Peyer's patch (tissue), 4 donors: ENCODE results near the gene RGS5.

Experiments used
- POLR2A ChIP-seq, 2 donors: fragments of 450-650 bp; IDR thresholded peaks; one replicate each; pipeline ENCODE4 v1.5.1; 2017; ENCODE audit warnings: antibody characterized with exemption in 2 of 2, mild to moderate bottlenecking in 2 of 2, moderate library complexity in 2 of 2
- TF ChIP-seq, protein P1 (sequence below), 6 experiments: fragments of 450-650 bp in 4 of 6; fragments of 200-600 bp in 2 of 6; sonication (generic) in 1 of 6; IDR thresholded peaks; one replicate each; pipeline ENCODE4 v1.5.1; 2017 to 2019; ENCODE audit warnings: antibody characterized with exemption in 6 of 6, mild to moderate bottlenecking in 3 of 6, moderate library complexity in 1 of 6

- TF ChIP-seq, protein P1, sequence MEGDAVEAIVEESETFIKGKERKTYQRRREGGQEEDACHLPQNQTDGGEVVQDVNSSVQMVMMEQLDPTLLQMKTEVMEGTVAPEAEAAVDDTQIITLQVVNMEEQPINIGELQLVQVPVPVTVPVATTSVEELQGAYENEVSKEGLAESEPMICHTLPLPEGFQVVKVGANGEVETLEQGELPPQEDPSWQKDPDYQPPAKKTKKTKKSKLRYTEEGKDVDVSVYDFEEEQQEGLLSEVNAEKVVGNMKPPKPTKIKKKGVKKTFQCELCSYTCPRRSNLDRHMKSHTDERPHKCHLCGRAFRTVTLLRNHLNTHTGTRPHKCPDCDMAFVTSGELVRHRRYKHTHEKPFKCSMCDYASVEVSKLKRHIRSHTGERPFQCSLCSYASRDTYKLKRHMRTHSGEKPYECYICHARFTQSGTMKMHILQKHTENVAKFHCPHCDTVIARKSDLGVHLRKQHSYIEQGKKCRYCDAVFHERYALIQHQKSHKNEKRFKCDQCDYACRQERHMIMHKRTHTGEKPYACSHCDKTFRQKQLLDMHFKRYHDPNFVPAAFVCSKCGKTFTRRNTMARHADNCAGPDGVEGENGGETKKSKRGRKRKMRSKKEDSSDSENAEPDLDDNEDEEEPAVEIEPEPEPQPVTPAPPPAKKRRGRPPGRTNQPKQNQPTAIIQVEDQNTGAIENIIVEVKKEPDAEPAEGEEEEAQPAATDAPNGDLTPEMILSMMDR (IDR thresholded peaks at IDR 0.05), result no peak
- TF ChIP-seq POLR2A (IDR thresholded peaks at IDR 0.05), result no peak
Observed at GRCh38 chr1:163163163-163163562, 39.6 kb downstream of the RGS5 start.
